ENCODE measurements around the gene CALCOCO1.
"Not testable (repeated sequence)": the region's sequence is repeated elsewhere in the genome, so short reads cannot be mapped to it uniquely, and the experiment has no call there.

The CALCOCO1 gene

DNA sequence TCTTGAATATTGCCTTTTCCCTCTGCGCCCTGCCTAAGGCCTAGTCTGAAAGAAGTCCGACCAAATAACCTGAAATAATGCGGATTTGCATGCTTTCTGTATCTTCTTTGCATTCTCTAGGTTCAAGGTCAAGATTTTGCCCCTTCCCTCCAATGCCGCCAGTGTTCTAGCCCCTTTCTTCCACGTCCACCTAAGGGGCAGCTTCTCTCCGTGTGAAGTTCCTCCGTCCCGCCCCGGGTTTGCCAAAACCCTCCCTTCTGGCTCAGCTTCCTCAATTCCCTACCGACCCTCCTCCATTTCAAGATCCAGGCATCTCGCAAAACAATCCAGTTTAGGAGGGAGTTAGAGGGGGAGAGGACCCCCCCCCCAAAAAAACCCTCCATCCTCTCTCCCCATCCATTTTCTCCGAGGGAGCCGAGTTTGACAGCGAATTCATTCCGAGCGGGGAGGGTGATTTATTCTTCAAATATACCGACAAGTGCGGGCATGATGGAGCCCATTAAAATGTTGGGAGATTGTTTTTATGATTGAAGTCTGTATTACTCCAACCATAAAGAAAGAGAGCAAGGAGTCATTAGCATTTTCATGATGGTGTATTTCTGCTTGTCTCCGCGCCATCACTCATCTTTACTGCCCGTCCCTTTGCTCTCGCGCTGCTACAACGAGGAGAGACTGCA lies 30.5 kb downstream of the CALCOCO1 start:
- no peak for DNase-seq (ENCODE audit: low read depth)

DNA sequence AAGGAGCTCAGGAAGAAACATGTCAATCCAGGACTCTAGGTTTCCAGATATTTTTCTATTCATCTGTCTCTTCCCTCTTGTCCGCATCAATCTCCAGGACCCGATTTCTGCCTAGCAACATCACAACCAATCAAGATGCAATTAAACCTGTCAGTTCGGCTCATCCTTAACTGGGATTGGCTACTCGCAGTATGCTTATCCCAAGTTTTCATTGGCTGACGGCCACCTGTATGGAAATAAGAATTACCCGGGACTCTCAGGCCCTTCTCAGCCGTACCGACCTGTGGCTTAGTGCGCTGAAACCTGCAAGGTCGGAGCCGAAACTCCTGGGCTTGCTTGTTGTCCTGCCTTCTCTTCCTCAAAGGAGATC lies 31.0 kb downstream of the CALCOCO1 start:
- DNase-seq (ENCODE audit: low read depth) = no peak

GRCh38 chr12:53695152-53696145 lies 31.8 kb downstream of the CALCOCO1 start:
- DNase-seq (ENCODE audit: low read depth) = no peak

DNA sequence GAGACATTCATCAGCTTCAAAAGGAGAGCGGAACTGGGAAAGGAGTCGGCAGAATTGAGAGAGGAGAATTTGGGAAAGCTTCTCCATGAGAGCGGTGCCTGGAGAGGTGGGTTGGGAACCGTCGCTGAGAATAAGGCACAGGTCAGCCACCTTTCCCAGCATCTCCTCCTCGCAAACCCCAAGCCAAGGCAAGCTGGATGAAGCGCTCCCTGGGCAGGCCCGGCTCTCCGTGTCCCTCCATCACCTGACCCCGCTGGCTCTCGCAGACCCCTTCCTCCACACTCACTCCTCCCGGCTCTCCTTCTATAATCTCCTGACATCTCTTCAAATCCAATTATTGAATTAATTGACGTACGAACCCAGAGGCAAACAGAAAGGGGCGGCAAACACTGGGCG lies 32.5 kb downstream of the CALCOCO1 start:
- no peak for DNase-seq (ENCODE audit: low read depth)

GRCh38 chr12:53688134-53688533 lies 39.1 kb downstream of the CALCOCO1 start:
- no peak for DNase-seq (ENCODE audit: low read depth)

GRCh38 chr12:53686436-53686835 lies 40.8 kb downstream of the CALCOCO1 start:
- no peak for DNase-seq (ENCODE audit: low read depth)

- DNase-seq (ENCODE audit: low read depth) = no peak
Observed at GRCh38 chr12:53684654-53685220, 42.5 kb downstream of the CALCOCO1 start.

- no peak for DNase-seq (ENCODE audit: low read depth)
Observed at GRCh38 chr12:53683983-53684382, 43.3 kb downstream of the CALCOCO1 start.

- DNase-seq (ENCODE audit: low read depth) = no peak
Observed at GRCh38 chr12:53683494-53683893, 43.8 kb downstream of the CALCOCO1 start.

GRCh38 chr12:53680061-53680460 lies 47.2 kb downstream of the CALCOCO1 start:
- not testable (repeated sequence) for DNase-seq (ENCODE audit: low read depth)

DNA sequence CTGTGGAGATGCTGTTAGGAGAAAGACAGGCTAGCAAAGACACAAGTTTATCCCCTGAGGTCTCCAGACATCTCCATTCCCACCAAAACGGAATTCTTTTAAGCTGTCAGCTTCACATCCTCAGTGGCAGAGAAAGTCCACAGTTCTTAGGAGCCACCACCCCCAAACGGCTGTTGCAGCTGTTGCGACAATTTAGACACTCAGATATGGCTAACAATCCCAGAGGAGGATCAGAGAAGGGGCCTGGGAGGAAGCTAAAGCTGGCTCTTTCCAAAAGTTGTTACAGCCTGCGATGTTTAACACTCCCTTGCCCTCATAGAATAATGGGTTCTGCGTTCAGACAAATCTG lies 49.5 kb downstream of the CALCOCO1 start:
- DNase-seq (ENCODE audit: low read depth) = no peak

- no peak for DNase-seq (ENCODE audit: low read depth)
Observed at GRCh38 chr12:53677016-53677799, 50.0 kb downstream of the CALCOCO1 start.

DNA sequence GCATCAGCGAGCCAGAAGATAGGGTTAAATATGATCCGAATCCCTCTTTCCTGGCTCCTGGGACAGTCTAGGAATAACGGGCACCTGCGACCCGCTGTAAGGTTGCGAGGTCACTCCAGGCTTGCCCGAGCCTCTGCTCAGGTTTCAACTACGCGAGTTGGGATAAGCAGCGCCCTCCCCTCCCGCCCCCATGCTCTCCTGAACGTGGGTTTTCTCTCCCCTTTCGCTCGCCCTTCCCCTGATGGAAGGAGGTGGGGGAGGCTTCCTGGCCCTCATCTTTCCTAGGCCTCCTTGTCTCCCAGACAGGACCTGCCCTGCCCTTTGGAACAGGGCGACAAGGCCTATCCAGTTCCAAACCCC lies 50.6 kb downstream of the CALCOCO1 start:
- DNase-seq (ENCODE audit: low read depth) = no peak

GRCh38 chr12:53675701-53676607 lies 51.3 kb downstream of the CALCOCO1 start, which contains the start of gene ATP5MC2:
TSS of gene ATP5MC2 (minus strand) at chr12:53676083. CDS start at chr12:53672614, 3,469 bp downstream.
- DNase-seq (ENCODE audit: low read depth) = peak; percentile 89

- no peak for DNase-seq (ENCODE audit: low read depth)
Observed at GRCh38 chr12:53674977-53675700, 52.1 kb downstream of the CALCOCO1 start.

GRCh38 chr12:53670971-53671370 lies 56.3 kb downstream of the CALCOCO1 start:
- no peak for DNase-seq (ENCODE audit: low read depth)

GRCh38 chr12:53670308-53670707 lies 56.9 kb downstream of the CALCOCO1 start:
- DNase-seq (ENCODE audit: low read depth) = no peak

- DNase-seq (ENCODE audit: low read depth) = no peak
Observed at GRCh38 chr12:53667080-53667479, 60.2 kb downstream of the CALCOCO1 start.

DNA sequence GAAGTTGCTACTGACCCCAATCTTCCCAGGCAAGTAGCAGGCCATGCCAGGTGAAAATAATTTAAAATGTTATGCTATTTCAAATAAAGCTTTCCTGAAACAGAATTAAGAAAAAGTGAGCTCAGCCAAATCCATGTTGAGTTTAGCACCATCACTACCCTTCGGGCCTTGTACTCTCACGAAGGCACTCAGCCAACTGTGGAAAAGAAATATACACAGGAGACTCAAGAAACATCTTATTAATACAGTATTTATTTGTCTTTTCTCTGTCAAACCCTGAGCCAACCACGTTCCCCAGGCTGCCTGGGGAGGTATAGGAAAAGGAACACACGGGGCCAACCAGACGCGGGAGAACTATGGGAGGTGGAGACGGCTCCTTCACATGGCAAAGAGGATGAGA lies 62.3 kb downstream of the CALCOCO1 start:
- DNase-seq (ENCODE audit: low read depth) = no peak

- DNase-seq (ENCODE audit: low read depth) = no peak
Observed at GRCh38 chr12:53664191-53664590, 63.1 kb downstream of the CALCOCO1 start.
